Mesodermal cell (in vitro differentiated cells): ENCODE measurements around the gene VGF.
"Not testable (repeated sequence)": the region's sequence is repeated elsewhere in the genome, so short reads cannot be mapped to it uniquely, and the experiment has no call there.

ENCODE experiments used
- H3K27ac ChIP-seq: 2 replicates; pipeline ENCODE4 v1.7.0; 2013; ENCODE audit warnings: mild to moderate bottlenecking, low read depth, low read length, moderate library complexity; ENCODE audit not compliant: severe bottlenecking
- H3K36me3 ChIP-seq: 2 replicates; pipeline ENCODE4 v1.7.1; 2013; ENCODE audit warnings: mild to moderate bottlenecking, low read length, moderate library complexity; ENCODE audit not compliant: control insufficient read depth, insufficient read depth
- H3K4me1 ChIP-seq: one replicate; pipeline ENCODE4 v1.7.1; 2013; ENCODE audit warnings: mild to moderate bottlenecking, low read length; ENCODE audit not compliant: insufficient read depth, control insufficient read depth, poor library complexity, severe bottlenecking
- H3K4me3 ChIP-seq: 2 replicates; pipeline ENCODE4 v1.7.0; 2013; ENCODE audit warnings: low read length, control low read depth, mild to moderate bottlenecking; ENCODE audit not compliant: insufficient read depth, poor library complexity, severe bottlenecking; ENCODE audit errors: extremely low read depth
- H3K9me3 ChIP-seq: 2 replicates; pipeline ENCODE4 v1.7.1; 2013; ENCODE audit warnings: mild to moderate bottlenecking, low read length, moderate library complexity; ENCODE audit not compliant: control insufficient read depth
- WGBS, 2 experiments: methylation state at CpG; one replicate each; pipeline ENCODE4 v1.1.5; 2013; ENCODE audit warnings: missing lambda C conversion rate in 2 of 2; ENCODE audit not compliant: insufficient coverage in 2 of 2; 5-methylcytosine and 5-hydroxymethylcytosine counted together

The VGF gene

DNA sequence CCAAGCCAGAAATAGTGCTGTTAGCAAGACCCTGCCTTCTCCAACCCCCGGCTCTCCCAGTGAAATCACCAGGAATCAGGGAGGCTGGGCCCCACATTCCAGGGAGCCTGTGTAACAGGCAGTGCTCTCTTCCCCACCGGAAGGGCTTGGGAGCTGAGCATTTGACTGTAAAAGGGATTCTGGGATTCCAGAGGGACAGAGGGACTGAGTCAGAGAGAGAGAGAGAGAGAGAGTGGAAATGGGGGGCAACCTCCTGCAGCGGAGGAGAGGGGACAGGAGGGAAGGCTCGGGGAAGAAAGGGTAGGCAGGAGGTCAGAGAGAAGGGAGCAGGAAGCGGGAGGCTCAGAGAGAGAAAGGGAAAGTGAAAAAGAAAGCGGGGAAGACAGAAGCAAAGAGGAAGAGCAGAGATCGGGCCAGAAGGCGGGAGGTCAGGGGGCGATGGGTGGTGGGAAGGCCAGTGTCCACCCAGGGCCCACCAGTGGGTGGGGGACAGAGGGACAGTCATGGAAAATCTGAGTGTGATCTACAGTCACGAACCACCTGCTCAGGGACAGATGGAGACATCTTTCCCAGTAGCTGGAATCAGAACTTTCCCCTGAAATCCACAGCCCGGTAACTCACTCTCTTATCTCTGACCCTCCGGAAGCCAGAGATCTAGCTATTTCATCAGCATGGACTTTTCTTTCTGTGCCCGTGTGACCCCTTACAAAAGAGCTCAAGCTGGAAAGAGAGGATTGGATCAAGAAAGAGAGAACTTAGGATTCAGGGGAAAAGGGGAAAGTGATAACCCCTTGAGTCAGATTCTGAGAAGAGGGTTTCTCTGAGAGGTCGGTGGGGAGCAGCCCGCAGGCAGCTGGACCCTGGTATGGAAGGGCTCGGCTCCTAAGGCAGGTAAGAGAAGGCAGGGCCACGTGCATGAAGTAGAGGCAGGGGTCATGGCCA lies 43.1 kb downstream of the VGF start:
- H3K4me1 ChIP-seq = peaks cover 67% of the 10 kb centered on the region
- H3K36me3 ChIP-seq = no peaks in the 10 kb centered on the region
- peak overlapping the region; percentile 98 for H3K27ac ChIP-seq
- no peaks in the 10 kb centered on the region for H3K9me3 ChIP-seq
- 48 to 50% methylated on average over 13 to 15 of the region's 17 CpGs for WGBS, 2 experiments
- no peak overlapping the region for H3K4me3 ChIP-seq

DNA sequence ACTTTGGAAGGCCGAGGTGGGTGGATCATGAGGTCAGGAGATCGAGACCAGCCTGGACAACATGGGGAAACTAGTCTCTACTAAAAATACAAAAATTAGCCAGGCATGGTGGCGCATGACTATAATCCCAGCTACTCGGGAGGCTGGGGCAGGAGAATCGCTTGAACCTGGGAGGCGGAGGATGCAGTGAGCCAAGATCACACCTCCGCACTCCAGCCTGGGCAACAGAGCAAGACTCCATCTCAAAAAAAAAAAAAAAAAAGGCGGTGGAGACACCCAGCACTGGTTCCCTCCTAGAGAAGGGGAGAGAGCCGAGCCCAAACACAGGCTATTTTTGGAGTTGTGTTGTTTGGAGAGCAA lies 43.8 kb downstream of the VGF start:
- 82 to 87% methylated on average over 2 to 3 of the region's 9 CpGs for WGBS, 2 experiments
- peaks cover 72% of the 10 kb centered on the region for H3K4me1 ChIP-seq
- H3K27ac ChIP-seq = peak overlapping the region; percentile 98
- not testable (repeated sequence) for H3K36me3 ChIP-seq, H3K9me3 ChIP-seq, H3K4me3 ChIP-seq

DNA sequence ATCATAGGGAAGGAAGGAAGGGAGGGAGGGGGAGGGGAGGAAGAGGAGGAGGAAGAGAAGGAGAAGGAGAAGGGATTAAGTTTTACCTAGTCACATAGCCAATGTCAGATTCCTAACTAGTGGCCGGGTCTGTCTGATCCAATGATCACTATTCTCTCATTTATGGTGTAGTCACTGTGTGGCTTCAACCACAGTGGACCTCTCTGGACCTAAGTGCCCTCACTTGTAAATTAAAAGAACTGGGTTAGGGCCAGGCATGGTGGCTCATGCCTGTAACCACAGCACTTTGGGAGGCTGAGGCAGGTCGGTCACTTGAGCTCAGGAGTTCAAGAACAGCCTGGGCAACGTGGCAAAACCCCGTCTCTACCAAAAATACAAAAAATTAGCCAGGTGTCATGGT lies 45.1 kb downstream of the VGF start:
- Histone ChIP-seq H3K4me3 (no peak overlapping the region), H3K9me3 (no peaks in the 10 kb centered on the region), H3K36me3 (no peaks in the 10 kb centered on the region), H3K4me1 (peaks cover 65% of the 10 kb centered on the region), H3K27ac (peak overlapping the region; percentile 78)
- WGBS, 2 experiments = 90 to 100% methylated on average over 1 to 2 of the region's 4 CpGs

DNA sequence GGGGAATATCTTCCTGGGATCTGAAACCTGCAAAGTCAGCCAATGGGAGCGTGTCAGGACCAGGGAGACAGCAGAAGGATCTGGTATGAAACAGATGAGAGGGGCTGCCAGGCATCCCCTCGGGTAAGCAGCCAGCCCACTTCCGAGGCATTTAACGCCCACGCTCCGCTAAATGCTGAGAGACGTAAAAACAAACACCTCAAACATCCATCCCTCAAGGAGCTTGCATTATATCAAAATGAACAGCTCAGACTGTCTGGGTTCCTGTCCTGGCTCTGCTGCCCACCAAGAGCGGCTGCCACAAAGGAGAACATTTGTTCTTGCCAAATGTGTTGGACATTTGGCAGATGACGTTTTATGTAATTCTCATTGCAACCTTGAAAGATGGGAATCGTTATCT lies 45.5 kb downstream of the VGF start:
- H3K9me3 ChIP-seq = no peaks in the 10 kb centered on the region
- H3K36me3 ChIP-seq = no peaks in the 10 kb centered on the region
- WGBS, 2 experiments = 73 to 82% methylated on average over 4 to 9 of the region's 10 CpGs
- peaks cover 60% of the 10 kb centered on the region for H3K4me1 ChIP-seq
- H3K4me3 ChIP-seq = no peak overlapping the region
- peak overlapping the region; percentile 78 for H3K27ac ChIP-seq

- Histone ChIP-seq H3K9me3 (no peaks in the 10 kb centered on the region), H3K4me3 (no peak overlapping the region), H3K27ac (peak overlapping the region; percentile 90), H3K4me1 (peaks cover 60% of the 10 kb centered on the region), H3K36me3 (no peaks in the 10 kb centered on the region)
- WGBS, 2 experiments = 100% methylated on average over 1 of the region's 3 CpGs
Measured at GRCh38 chr7:101118856-101119255, 46.5 kb downstream of the VGF start.

DNA sequence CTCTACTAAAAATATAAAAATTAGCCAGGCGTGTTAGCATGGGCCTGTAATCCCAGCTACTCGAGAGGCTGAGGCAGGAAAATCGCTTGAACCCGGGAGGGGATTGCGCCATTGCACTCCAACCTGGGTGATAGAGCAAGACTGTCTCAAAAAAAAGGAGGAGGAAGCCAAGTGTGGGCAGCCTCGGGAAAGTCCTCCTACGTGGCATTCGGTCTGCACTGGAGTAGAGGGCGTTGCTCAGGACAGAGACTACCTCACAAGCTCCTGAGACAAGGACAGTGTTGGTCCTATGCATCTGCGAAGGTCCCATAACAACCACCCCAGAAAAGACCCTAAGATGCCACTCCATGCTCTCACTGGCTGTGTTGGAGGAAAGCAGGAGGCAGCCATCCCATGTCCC lies 48.5 kb downstream of the VGF start:
- Histone ChIP-seq H3K27ac (peak overlapping the region; percentile 88), H3K4me1 (peaks cover 49% of the 10 kb centered on the region), H3K9me3 (no peaks in the 10 kb centered on the region), H3K36me3 (no peaks in the 10 kb centered on the region), H3K4me3 (no peak overlapping the region)
- WGBS, 2 experiments = 79 to 94% methylated on average over 7 to 10 of the region's 10 CpGs

DNA sequence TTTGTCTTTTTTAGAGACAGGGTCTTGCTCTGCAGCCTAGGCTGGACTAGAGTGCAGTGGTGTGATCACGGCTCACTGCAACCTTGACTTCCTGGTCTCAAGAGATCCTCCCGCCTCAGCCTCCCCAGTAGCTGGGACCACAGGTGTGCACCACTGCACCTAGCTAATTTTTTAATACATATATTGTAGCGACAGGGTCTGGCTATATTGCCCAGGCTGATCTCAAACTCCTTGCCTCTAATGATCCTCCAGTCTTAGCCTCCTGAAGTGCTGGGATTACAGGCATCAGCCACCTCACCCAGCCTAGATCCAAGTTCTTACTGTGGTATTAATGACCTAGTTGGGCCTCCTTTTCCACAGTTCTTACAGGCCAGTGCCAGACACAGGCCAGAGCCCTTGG lies 50.2 kb downstream of the VGF start:
- no peaks in the 10 kb centered on the region for H3K9me3 ChIP-seq
- H3K36me3 ChIP-seq = no peaks in the 10 kb centered on the region
- peaks cover 38% of the 10 kb centered on the region for H3K4me1 ChIP-seq
- WGBS, 2 experiments = 89% methylated on average over 2 to 3 of the region's 3 CpGs
- H3K4me3 ChIP-seq = no peak overlapping the region
- no peak overlapping the region for H3K27ac ChIP-seq

- Histone ChIP-seq H3K4me1 (peaks cover 32% of the 10 kb centered on the region), H3K9me3 (no peaks in the 10 kb centered on the region), H3K4me3 (no peak overlapping the region), H3K36me3 (no peaks in the 10 kb centered on the region), H3K27ac (no peak overlapping the region)
- 40 to 65% methylated on average over 2 to 5 of the region's 8 CpGs for WGBS, 2 experiments
Measured at GRCh38 chr7:101114492-101114891, 50.9 kb downstream of the VGF start.

DNA sequence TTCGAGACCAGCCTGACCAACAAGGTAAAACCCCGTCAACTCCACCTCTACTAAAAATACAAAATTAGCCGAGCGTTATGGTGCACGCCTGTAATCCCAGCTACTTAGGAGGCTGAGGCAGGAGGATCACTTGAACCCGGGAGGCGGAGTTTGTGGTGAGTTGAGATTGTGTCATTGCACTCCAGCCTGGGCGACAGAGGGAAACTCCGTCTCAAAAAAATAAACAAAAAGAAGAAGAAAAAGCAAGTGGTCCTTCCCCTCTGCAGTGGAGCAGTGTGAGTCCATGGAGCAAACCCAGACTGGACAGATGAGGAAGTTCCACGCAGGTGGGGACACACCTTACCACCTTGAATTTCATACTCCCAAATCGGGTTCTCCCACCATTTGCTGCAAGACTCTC lies 51.5 kb downstream of the VGF start:
- Histone ChIP-seq H3K4me1 (peaks cover 32% of the 10 kb centered on the region), H3K36me3 (no peaks in the 10 kb centered on the region), H3K9me3 (no peaks in the 10 kb centered on the region), H3K4me3 (no peak overlapping the region), H3K27ac (no peak overlapping the region)
- 84 to 86% methylated on average over 6 to 10 of the region's 11 CpGs for WGBS, 2 experiments

DNA sequence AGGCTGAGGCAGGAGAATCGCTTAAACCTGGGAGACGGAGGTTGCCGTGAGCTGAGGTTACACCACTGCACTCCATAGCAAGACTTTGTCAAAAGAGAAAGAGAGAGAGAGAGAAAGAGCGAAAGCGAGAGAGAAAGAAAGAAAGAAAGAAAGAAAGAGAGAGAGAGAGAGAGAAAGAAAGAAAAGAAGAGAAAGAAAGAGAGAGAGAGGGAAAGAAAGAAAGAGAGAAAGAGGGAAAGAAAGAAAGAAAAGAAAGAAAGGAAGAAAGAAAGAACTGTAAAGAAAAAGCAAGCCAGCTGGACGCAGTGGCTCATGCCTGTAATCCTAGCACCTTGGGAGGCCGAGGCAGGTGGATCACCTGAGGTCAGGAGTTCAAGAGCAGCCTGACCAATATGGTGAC lies 52.2 kb downstream of the VGF start:
- H3K9me3 ChIP-seq, H3K36me3 ChIP-seq, H3K27ac ChIP-seq, H3K4me3 ChIP-seq: not testable (repeated sequence)
- WGBS, 2 experiments = 87 to 100% methylated on average over 5 to 7 of the region's 7 CpGs
- H3K4me1 ChIP-seq = peaks cover 39% of the 10 kb centered on the region
